ENCODE results near the gene PLD1.

GRCh38 chr3:171648069-171648468 lies 162.2 kb downstream of the PLD1 start:
- TF ChIP-seq CTCF (IDR thresholded peaks at IDR 0.05; ENCODE audit: insufficient read depth, low read length) (no peak), REST (IDR thresholded peaks at IDR 0.05; ENCODE audit: insufficient replicate concordance, low read depth) (no peak)

All from HL-60 (cell line).